Measurements from ENCODE around the gene CLTC. TPM values are rescaled to one million over a fixed set of nuclear protein-coding genes. Genes with fewer than 3 reads are reported as not detected.

Gene CLTC
- total RNA-seq, 1 donor from 2014 or later = 273 TPM

GRCh38 chr17:59626756-59627155 is 7.1 kb downstream of the CLTC start:
- TF ChIP-seq CTCF (IDR thresholded peaks at IDR 0.05; ENCODE audit: unreplicated experiment) = no peak
- no peaks in the 10 kb centered on the region for H3K9me3 Mint-ChIP-seq (ENCODE audit: unreplicated experiment)
- no peak for DNase-seq (ENCODE audit: low spot score)
- no peaks in the 10 kb centered on the region for H3K36me3 Mint-ChIP-seq (ENCODE audit: low read depth, unreplicated experiment)
- peaks cover 1% of the 10 kb centered on the region for H3K27me3 Mint-ChIP-seq (ENCODE audit: unreplicated experiment)
- no peak overlapping the region for H3K27ac Mint-ChIP-seq (ENCODE audit: unreplicated experiment)
- peaks cover 21% of the 10 kb centered on the region for H3K4me1 Mint-ChIP-seq (ENCODE audit: unreplicated experiment)
- no peak overlapping the region for H3K4me3 Mint-ChIP-seq (ENCODE audit: unreplicated experiment)

GRCh38 chr17:59627274-59627673 is 7.6 kb downstream of the CLTC start:
- Mint-ChIP-seq H3K4me3 (ENCODE audit: unreplicated experiment) (no peak overlapping the region), H3K4me1 (ENCODE audit: unreplicated experiment) (peaks cover 18% of the 10 kb centered on the region), H3K27ac (ENCODE audit: unreplicated experiment) (no peak overlapping the region)

GRCh38 chr17:59627770-59628171 is 8.1 kb downstream of the CLTC start:
- H3K4me3 Mint-ChIP-seq (ENCODE audit: unreplicated experiment) = no peak overlapping the region
- H3K36me3 Mint-ChIP-seq (ENCODE audit: low read depth, unreplicated experiment) = no peaks in the 10 kb centered on the region
- no peaks in the 10 kb centered on the region for H3K9me3 Mint-ChIP-seq (ENCODE audit: unreplicated experiment)
- peaks cover 19% of the 10 kb centered on the region for H3K4me1 Mint-ChIP-seq (ENCODE audit: unreplicated experiment)
- DNase-seq (ENCODE audit: low spot score) = no peak
- TF ChIP-seq CTCF (IDR thresholded peaks at IDR 0.05; ENCODE audit: unreplicated experiment) = no peak
- H3K27ac Mint-ChIP-seq (ENCODE audit: unreplicated experiment) = peak overlapping the region; percentile 67
- peaks cover 1% of the 10 kb centered on the region for H3K27me3 Mint-ChIP-seq (ENCODE audit: unreplicated experiment)

More at GRCh38 chr17:59627274-59627673, 7.6 kb downstream of the CLTC start:
- peaks cover 1% of the 10 kb centered on the region for H3K27me3 Mint-ChIP-seq (ENCODE audit: unreplicated experiment)
- no peak for DNase-seq (ENCODE audit: low spot score)
- H3K36me3 Mint-ChIP-seq (ENCODE audit: low read depth, unreplicated experiment) = no peaks in the 10 kb centered on the region
- no peaks in the 10 kb centered on the region for H3K9me3 Mint-ChIP-seq (ENCODE audit: unreplicated experiment)
- TF ChIP-seq CTCF (IDR thresholded peaks at IDR 0.05; ENCODE audit: unreplicated experiment) = no peak

- H3K36me3 Mint-ChIP-seq (ENCODE audit: low read depth, unreplicated experiment) = no peaks in the 10 kb centered on the region
- TF ChIP-seq CTCF (IDR thresholded peaks at IDR 0.05; ENCODE audit: unreplicated experiment) = no peak
- H3K9me3 Mint-ChIP-seq (ENCODE audit: unreplicated experiment) = no peaks in the 10 kb centered on the region
- H3K27me3 Mint-ChIP-seq (ENCODE audit: unreplicated experiment) = no peaks in the 10 kb centered on the region
- H3K4me1 Mint-ChIP-seq (ENCODE audit: unreplicated experiment) = peaks cover 20% of the 10 kb centered on the region
- H3K4me3 Mint-ChIP-seq (ENCODE audit: unreplicated experiment) = no peak overlapping the region
- no peak for DNase-seq (ENCODE audit: low spot score)
- no peak overlapping the region for H3K27ac Mint-ChIP-seq (ENCODE audit: unreplicated experiment)
These were observed 9.5 kb downstream of the CLTC start for GRCh38 chr17:59629174-59629573.

GRCh38 chr17:59631276-59631675 is 11.6 kb downstream of the CLTC start:
- Mint-ChIP-seq H3K9me3 (ENCODE audit: unreplicated experiment) (no peaks in the 10 kb centered on the region), H3K36me3 (ENCODE audit: low read depth, unreplicated experiment) (no peaks in the 10 kb centered on the region), H3K27me3 (ENCODE audit: unreplicated experiment) (no peaks in the 10 kb centered on the region), H3K4me1 (ENCODE audit: unreplicated experiment) (peaks cover 25% of the 10 kb centered on the region), H3K27ac (ENCODE audit: unreplicated experiment) (no peak overlapping the region), H3K4me3 (ENCODE audit: unreplicated experiment) (no peak overlapping the region)
- no peak for TF ChIP-seq CTCF (IDR thresholded peaks at IDR 0.05; ENCODE audit: unreplicated experiment)
- no peak for DNase-seq (ENCODE audit: low spot score)
